ENCODE data around the gene KCNJ4. TPM values are rescaled to one million over a fixed set of nuclear protein-coding genes. Genes with fewer than 3 reads are reported as not detected.

Gene KCNJ4
- total and polyA plus RNA-seq, 5 donors, result 15.7 to 40.5 (median 33.1) TPM

DNA sequence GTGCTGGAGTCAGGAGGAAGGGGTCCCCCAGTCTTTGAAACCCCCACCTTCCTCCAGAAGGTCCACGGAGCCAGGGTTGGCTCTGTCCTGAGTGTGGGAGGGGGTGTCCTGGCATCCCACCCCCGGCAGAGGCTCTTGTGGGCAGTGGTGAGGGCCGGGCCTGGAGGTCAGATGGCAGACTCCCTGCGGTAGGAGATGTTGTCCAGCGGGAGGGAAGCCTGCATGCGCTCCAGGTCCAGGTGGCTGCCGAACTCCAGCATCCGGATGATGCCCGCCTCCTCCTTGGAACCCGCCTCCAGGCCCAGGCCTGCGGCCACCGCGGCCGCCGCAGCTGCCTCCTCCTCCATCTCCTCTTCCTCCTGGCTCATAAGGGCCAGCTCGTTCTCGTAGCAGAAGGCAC lies 28.4 kb downstream of the KCNJ4 start:
- no peaks in the 10 kb centered on the region for H3K4me1 ChIP-seq (ENCODE audit: control insufficient read depth, insufficient read depth, low read length)
- 86% methylated on average over 17 of the region's 17 CpGs for WGBS
- DNase-seq (peak in 1 of 3 donors; percentile 31), ATAC-seq (no peak)
- H3K27ac ChIP-seq (ENCODE audit: low read length), result no peak overlapping the region
- no peak overlapping the region for H3K4me3 ChIP-seq (ENCODE audit: low read length)
- H3K9me3 ChIP-seq (ENCODE audit: control insufficient read depth, low read length), result no peaks in the 10 kb centered on the region
- H3K27me3 ChIP-seq (ENCODE audit: control insufficient read depth, insufficient read depth), result no peaks in the 10 kb centered on the region
- intact Hi-C loops (cut with DNase I), result no loop called here

DNA sequence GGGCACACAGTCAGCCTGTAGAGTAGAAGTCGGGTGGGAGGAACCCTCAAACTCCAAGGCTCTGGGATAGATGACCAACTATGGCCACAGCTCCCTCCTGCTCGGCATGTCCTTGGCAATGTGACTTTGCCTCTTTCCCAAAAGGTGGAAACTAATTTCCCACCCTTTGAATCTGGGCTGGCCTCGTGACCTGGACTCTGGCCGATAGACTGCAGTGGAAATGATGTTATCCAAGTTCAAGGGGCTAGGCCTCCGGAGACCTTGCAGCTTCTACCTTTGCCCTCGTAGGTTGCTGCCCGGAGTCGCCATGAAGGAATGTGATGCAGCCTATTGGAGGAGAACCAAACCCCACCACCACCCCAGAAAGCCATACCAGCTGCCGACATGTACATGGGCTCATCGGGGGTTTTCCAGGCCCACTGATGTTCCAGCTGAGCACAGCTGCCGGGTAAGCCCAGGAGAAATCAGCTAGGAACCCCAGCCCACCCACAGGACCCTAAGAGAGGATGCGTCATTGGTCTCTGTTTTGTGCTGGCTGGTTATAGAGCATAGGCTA lies 30.4 kb downstream of the KCNJ4 start:
- intact Hi-C loops (cut with DNase I), result no loop called here
- WGBS, result 82% methylated on average over 12 of the region's 12 CpGs
- Histone ChIP-seq H3K4me1 (ENCODE audit: control insufficient read depth, insufficient read depth, low read length) (no peaks in the 10 kb centered on the region), H3K4me3 (ENCODE audit: low read length) (no peak overlapping the region), H3K27ac (ENCODE audit: low read length) (no peak overlapping the region), H3K27me3 (ENCODE audit: control insufficient read depth, insufficient read depth) (no peaks in the 10 kb centered on the region), H3K9me3 (ENCODE audit: control insufficient read depth, low read length) (no peaks in the 10 kb centered on the region)
- ATAC-seq (no peak), DNase-seq (peak in 2 of 3 donors; percentile 10 to 17)

DNA sequence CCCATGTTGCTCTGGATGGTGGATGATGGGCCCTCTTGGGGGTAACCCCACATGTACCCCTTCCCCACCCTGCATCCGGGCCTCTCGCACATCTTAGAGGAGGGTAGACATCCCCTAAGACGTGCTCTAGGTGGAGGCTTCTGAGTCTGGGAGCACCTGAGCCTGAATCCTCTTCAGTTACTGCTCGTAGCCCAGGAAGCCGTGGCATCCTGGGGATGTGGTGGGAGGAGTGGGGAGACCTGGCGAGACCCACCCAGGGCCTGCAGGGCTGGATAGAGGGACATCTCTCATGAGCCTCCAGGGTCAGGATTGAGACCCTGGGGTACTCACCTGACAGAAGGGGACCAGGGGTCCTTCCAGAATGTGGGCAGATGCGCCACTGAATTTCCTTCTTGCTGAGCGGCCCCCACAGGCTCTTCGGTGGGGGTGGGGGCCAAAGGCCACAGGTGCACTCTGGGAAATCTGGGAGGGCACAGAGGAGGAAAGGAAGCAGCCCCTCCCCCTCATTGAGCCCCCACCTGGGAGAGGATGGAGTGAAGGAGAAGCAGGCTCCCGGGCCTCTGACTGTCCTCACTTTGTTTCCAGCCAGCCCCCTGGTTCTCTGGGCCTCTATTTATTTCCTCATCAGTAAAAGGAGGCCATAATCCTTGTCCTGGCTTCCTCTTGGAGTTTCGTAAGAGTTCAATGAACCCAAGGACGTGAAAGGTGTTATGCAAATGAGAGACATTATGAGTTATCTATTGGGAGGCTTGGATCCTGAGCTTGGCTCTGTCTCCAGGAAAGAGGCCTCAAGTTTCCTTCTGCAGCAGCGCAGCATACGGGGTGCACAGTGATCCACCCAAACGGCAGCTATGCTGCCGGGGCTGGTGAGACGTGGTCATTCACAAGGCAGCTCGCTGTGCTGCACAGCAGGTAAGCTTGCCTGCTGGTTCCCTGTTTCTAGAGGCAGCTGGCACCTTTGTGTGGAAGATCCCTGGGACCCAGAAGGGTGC lies 31.2 kb downstream of the KCNJ4 start:
- intact Hi-C loops (cut with DNase I), result no loop called here
- DNase-seq, result peak in 2 of 3 donors; percentile 14 to 31
- Histone ChIP-seq H3K4me3 (ENCODE audit: low read length) (no peak overlapping the region), H3K4me1 (ENCODE audit: control insufficient read depth, insufficient read depth, low read length) (no peaks in the 10 kb centered on the region), H3K27me3 (ENCODE audit: control insufficient read depth, insufficient read depth) (no peaks in the 10 kb centered on the region), H3K27ac (ENCODE audit: low read length) (no peak overlapping the region), H3K9me3 (ENCODE audit: control insufficient read depth, low read length) (no peaks in the 10 kb centered on the region)
- WGBS, result 83% methylated on average over 18 of the region's 18 CpGs
- ATAC-seq, result no peak

GRCh38 chr22:38422611-38423511 lies 32.1 kb downstream of the KCNJ4 start:
- Histone ChIP-seq H3K9me3 (ENCODE audit: control insufficient read depth, low read length) (no peaks in the 10 kb centered on the region), H3K27ac (ENCODE audit: low read length) (no peak overlapping the region), H3K4me3 (ENCODE audit: low read length) (no peak overlapping the region), H3K27me3 (ENCODE audit: control insufficient read depth, insufficient read depth) (no peaks in the 10 kb centered on the region), H3K4me1 (ENCODE audit: control insufficient read depth, insufficient read depth, low read length) (no peaks in the 10 kb centered on the region)
- intact Hi-C loops (cut with DNase I), result no loop called here
- peak in 2 of 3 donors; percentile 29 to 57 for DNase-seq
- WGBS, result 69% methylated on average over 21 of the region's 21 CpGs
- peak in 1 of 2 donors; percentile 14 for ATAC-seq

DNA sequence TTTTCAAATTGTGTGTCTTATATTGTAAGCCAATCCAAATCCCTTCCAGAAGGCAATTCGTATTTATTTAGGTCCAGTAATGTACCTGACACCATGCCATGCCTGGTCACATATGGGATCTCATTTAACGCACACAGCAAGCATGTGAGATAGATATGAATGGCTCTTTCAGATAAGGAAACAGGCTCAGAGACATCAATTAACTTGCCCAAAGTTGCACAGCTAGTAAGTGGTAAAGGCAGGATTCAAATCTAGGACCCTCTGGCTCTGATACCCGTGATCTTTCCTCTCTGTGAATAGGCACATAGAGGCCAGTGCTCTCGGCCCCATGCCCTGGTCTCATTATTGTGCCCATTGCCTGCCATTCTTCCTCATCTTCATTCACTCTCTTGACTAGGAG lies 34.3 kb downstream of the KCNJ4 start:
- H3K4me1 ChIP-seq (ENCODE audit: control insufficient read depth, insufficient read depth, low read length), result no peaks in the 10 kb centered on the region
- H3K4me3 ChIP-seq (ENCODE audit: low read length), result no peak overlapping the region
- H3K27me3 ChIP-seq (ENCODE audit: control insufficient read depth, insufficient read depth), result no peaks in the 10 kb centered on the region
- 88% methylated on average over 4 of the region's 4 CpGs for WGBS
- DNase-seq (peak in 1 of 3 donors; percentile 5), ATAC-seq (no peak)
- no peaks in the 10 kb centered on the region for H3K9me3 ChIP-seq (ENCODE audit: control insufficient read depth, low read length)
- no peak overlapping the region for H3K27ac ChIP-seq (ENCODE audit: low read length)
- intact Hi-C loops (cut with DNase I), result no loop called here

DNA sequence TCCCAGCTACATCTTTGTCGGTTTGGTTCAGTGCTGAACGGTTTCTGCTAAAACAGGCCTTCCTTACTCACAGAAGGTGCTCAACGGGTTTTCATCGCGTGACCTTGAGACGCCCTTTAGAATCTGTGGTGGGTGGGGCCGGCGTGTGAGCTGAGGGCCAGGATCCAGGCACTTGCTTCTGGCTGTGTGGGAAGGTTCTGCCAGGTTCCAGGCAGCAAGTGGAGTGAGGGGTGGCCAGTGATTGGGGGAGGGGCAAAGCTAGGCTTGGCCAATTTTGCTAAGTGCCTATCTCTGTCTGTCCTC lies 35.2 kb downstream of the KCNJ4 start:
- Histone ChIP-seq H3K27ac (ENCODE audit: low read length) (no peak overlapping the region), H3K27me3 (ENCODE audit: control insufficient read depth, insufficient read depth) (no peaks in the 10 kb centered on the region), H3K4me1 (ENCODE audit: control insufficient read depth, insufficient read depth, low read length) (no peaks in the 10 kb centered on the region), H3K4me3 (ENCODE audit: low read length) (no peak overlapping the region), H3K9me3 (ENCODE audit: control insufficient read depth, low read length) (no peaks in the 10 kb centered on the region)
- no peak for ATAC-seq
- 66% methylated on average over 8 of the region's 8 CpGs for WGBS
- intact Hi-C loops (cut with DNase I), result loop anchor here in 2 of 4 donors (10.0 kb wide), 2 partner anchors 45 to 155 kb away; partner anchors contain the start of genes DMC1 (in 1 of the 2) and KDELR3 (in 1 of the 2)
- peak in 1 of 3 donors; percentile 49 for DNase-seq

GRCh38 chr22:38419121-38419857 lies 35.7 kb downstream of the KCNJ4 start:
- Histone ChIP-seq H3K9me3 (ENCODE audit: control insufficient read depth, low read length) (no peaks in the 10 kb centered on the region), H3K4me3 (ENCODE audit: low read length) (no peak overlapping the region), H3K27ac (ENCODE audit: low read length) (no peak overlapping the region), H3K27me3 (ENCODE audit: control insufficient read depth, insufficient read depth) (no peaks in the 10 kb centered on the region), H3K4me1 (ENCODE audit: control insufficient read depth, insufficient read depth, low read length) (no peaks in the 10 kb centered on the region)
- DNase-seq, result peak in 1 of 3 donors; percentile 45
- WGBS, result 80% methylated on average over 14 of the region's 14 CpGs
- ATAC-seq, result no peak
- intact Hi-C loops (cut with DNase I), result loop anchor here in 2 of 4 donors (10.0 kb wide), 2 partner anchors 46 to 156 kb away; partner anchors contain the start of genes DMC1 (in 1 of the 2) and KDELR3 (in 1 of the 2)

GRCh38 chr22:38418589-38418988 lies 36.4 kb downstream of the KCNJ4 start:
- 88% methylated on average over 14 of the region's 14 CpGs for WGBS
- H3K27me3 ChIP-seq (ENCODE audit: control insufficient read depth, insufficient read depth), result no peaks in the 10 kb centered on the region
- no peaks in the 10 kb centered on the region for H3K4me1 ChIP-seq (ENCODE audit: control insufficient read depth, insufficient read depth, low read length)
- DNase-seq (peak in 1 of 3 donors; percentile 31), ATAC-seq (no peak)
- no peak overlapping the region for H3K27ac ChIP-seq (ENCODE audit: low read length)
- H3K9me3 ChIP-seq (ENCODE audit: control insufficient read depth, low read length), result no peaks in the 10 kb centered on the region
- intact Hi-C loops (cut with DNase I), result loop anchor here in 2 of 4 donors (10.0 kb wide), 2 partner anchors 46 to 156 kb away; partner anchors contain the start of genes DMC1 (in 1 of the 2) and KDELR3 (in 1 of the 2)
- no peak overlapping the region for H3K4me3 ChIP-seq (ENCODE audit: low read length)

GRCh38 chr22:38417252-38418060 lies 37.5 kb downstream of the KCNJ4 start:
- DNase-seq, result peak in 1 of 3 donors; percentile 43
- no peak overlapping the region for H3K4me3 ChIP-seq (ENCODE audit: low read length)
- no peak for ATAC-seq
- no peaks in the 10 kb centered on the region for H3K27me3 ChIP-seq (ENCODE audit: control insufficient read depth, insufficient read depth)
- no peak overlapping the region for H3K27ac ChIP-seq (ENCODE audit: low read length)
- H3K4me1 ChIP-seq (ENCODE audit: control insufficient read depth, insufficient read depth, low read length), result peaks cover 3% of the 10 kb centered on the region
- no peaks in the 10 kb centered on the region for H3K9me3 ChIP-seq (ENCODE audit: control insufficient read depth, low read length)
- WGBS, result 76% methylated on average over 16 of the region's 16 CpGs
- intact Hi-C loops (cut with DNase I), result loop anchor here in 2 of 4 donors (10.0 kb wide), 2 partner anchors 47 to 157 kb away; partner anchors contain the start of genes DMC1 (in 1 of the 2) and KDELR3 (in 1 of the 2)

Data from right cardiac atrium (tissue), 5 donors.